HepG2 (cell line): ENCODE results near the gene GNA14.

ENCODE experiments used
- EZH2 ChIP-seq: conservative IDR thresholded peaks from 2 replicates; pipeline ENCODE4 v1.6.1; 2012; ENCODE audit warnings: mild to moderate bottlenecking, low read depth, low read length, moderate library complexity
- TF ChIP-seq, protein P1 (sequence below): sonication (generic); formaldehyde crosslinking; IDR thresholded peaks from 2 replicates; pipeline ENCODE4 v1.4.0; 2020; ENCODE audit warnings: missing genetic modification reagents, borderline replicate concordance
- TF ChIP-seq, protein P2 (sequence below): sonication (generic); formaldehyde crosslinking; IDR thresholded peaks from 2 replicates; pipeline ENCODE4 v1.5.0; 2020; ENCODE audit warnings: mild to moderate bottlenecking, missing genetic modification reagents, moderate library complexity

DNA sequence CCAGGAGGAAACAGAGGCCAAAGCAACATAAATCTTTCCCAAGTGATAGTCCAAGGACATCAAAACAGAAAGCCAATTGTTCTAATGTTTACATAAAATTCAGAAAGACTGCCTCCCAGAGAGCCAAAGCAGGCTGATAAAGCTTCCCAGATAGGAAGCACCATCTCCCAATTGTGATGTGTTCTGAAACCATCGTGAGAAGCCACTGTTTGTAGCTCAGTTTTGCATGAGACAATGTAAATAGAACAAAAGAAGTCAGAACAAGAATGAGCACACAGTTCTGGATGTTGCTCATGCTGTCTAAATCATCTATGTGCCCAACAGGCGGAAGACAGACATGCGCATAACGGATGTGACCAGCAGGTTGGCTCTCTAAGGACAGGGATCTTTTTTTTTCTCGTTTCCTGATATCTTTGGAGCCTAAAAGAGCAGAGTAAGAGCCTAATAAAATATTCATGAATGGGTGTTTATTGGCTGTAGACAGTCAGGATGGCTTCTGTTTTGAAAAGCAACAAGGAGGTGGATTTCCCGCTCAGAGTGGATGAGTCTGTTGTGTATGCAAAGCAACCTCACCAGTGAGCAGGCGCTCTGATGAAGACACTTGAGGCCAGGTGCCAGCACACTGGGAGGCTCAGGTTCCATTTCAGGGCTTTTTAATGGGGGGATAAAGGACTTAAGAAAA, 113.6 kb downstream of the GNA14 start:
- TF ChIP-seq, protein P1, sequence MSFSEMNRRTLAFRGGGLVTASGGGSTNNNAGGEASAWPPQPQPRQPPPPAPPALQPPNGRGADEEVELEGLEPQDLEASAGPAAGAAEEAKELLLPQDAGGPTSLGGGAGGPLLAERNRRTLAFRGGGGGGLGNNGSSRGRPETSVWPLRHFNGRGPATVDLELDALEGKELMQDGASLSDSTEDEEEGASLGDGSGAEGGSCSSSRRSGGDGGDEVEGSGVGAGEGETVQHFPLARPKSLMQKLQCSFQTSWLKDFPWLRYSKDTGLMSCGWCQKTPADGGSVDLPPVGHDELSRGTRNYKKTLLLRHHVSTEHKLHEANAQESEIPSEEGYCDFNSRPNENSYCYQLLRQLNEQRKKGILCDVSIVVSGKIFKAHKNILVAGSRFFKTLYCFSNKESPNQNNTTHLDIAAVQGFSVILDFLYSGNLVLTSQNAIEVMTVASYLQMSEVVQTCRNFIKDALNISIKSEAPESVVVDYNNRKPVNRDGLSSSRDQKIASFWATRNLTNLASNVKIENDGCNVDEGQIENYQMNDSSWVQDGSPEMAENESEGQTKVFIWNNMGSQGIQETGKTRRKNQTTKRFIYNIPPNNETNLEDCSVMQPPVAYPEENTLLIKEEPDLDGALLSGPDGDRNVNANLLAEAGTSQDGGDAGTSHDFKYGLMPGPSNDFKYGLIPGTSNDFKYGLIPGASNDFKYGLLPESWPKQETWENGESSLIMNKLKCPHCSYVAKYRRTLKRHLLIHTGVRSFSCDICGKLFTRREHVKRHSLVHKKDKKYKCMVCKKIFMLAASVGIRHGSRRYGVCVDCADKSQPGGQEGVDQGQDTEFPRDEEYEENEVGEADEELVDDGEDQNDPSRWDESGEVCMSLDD (CRISPR knock-in tag) = no peak
- TF ChIP-seq, protein P2, sequence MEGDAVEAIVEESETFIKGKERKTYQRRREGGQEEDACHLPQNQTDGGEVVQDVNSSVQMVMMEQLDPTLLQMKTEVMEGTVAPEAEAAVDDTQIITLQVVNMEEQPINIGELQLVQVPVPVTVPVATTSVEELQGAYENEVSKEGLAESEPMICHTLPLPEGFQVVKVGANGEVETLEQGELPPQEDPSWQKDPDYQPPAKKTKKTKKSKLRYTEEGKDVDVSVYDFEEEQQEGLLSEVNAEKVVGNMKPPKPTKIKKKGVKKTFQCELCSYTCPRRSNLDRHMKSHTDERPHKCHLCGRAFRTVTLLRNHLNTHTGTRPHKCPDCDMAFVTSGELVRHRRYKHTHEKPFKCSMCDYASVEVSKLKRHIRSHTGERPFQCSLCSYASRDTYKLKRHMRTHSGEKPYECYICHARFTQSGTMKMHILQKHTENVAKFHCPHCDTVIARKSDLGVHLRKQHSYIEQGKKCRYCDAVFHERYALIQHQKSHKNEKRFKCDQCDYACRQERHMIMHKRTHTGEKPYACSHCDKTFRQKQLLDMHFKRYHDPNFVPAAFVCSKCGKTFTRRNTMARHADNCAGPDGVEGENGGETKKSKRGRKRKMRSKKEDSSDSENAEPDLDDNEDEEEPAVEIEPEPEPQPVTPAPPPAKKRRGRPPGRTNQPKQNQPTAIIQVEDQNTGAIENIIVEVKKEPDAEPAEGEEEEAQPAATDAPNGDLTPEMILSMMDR (CRISPR knock-in tag) = no peak
- TF ChIP-seq EZH2 = no peak
